ENCODE measurements around the gene TMEM272.

TMEM272 gene

DNA sequence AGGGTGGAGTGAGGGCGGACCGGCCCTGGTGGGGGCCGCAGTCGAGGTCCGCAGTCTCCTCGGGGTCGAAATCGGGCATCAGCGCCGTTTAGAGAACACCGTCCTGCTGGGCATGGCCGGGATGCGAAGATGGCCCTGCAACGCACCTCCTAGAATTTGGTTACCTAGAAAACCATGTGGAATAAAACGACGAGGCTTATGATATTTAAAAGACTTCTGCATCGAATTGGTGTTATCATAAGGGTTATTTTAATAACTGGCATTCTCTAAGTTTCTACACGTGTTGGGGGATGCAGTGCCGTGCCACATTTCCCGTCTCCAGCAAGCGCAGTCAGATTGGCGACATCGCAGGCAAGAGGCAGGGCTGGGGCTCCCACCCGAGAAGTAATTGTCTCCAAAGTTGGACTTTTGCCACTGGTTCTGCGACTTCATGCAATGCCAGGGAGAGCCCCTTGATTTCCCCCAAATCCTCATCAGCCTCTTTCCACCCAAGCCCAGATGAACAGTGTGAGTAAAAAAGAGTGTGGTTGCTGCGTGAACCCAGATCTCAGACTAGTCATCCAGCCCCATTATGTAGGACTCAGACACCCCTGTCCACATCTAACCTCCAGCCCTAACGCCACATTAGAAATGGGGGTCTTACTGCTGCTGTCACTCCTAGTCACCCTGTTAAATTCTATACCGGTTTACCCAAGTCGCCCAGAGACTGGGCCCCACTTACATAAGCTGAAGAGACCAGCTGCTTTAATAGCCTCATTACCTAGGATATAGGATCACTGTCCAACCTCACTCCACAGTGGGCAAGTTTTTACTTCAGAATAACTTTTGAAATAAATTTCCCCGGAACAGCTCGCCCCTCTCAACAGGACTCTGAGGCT, 40.4 kb downstream of the TMEM272 start:
- no peak for DNase-seq (ENCODE audit: low read depth)

GRCh38 chr13:51803422-51804294, 41.3 kb downstream of the TMEM272 start, which contains the start of gene DHRS12:
Gene DHRS12, minus strand, starts transcription at chr13:51804163. Its CDS starts 4,504 bp downstream, at chr13:51799659.
- peak; percentile 79 for DNase-seq (ENCODE audit: low read depth)

GRCh38 chr13:51802631-51803418, 42.2 kb downstream of the TMEM272 start:
- no peak for DNase-seq (ENCODE audit: low read depth)

GRCh38 chr13:51801631-51802099, 43.3 kb downstream of the TMEM272 start:
- DNase-seq (ENCODE audit: low read depth): no peak

DNA sequence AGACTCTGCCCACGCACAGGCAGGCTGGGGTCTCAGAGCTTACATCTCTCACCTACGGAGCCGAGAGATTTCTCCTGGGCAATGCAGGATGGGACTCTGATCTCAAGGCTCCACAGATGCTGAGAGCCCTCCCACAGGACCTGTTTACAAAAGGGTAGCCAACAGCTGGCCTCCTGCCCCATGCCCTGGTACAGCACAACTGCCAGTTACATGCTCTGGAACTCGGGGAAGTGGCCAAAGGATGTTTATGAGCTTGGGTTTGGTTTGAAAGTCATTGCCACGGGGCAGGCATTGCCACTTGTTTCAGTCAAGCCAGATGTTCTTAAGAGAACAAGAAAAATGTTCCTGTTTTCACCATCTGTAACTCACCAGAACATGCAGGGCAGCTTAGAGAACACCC, 44.5 kb downstream of the TMEM272 start:
- DNase-seq (ENCODE audit: low read depth): no peak

GRCh38 chr13:51799261-51799660, 45.7 kb downstream of the TMEM272 start:
- no peak for DNase-seq (ENCODE audit: low read depth)

DNA sequence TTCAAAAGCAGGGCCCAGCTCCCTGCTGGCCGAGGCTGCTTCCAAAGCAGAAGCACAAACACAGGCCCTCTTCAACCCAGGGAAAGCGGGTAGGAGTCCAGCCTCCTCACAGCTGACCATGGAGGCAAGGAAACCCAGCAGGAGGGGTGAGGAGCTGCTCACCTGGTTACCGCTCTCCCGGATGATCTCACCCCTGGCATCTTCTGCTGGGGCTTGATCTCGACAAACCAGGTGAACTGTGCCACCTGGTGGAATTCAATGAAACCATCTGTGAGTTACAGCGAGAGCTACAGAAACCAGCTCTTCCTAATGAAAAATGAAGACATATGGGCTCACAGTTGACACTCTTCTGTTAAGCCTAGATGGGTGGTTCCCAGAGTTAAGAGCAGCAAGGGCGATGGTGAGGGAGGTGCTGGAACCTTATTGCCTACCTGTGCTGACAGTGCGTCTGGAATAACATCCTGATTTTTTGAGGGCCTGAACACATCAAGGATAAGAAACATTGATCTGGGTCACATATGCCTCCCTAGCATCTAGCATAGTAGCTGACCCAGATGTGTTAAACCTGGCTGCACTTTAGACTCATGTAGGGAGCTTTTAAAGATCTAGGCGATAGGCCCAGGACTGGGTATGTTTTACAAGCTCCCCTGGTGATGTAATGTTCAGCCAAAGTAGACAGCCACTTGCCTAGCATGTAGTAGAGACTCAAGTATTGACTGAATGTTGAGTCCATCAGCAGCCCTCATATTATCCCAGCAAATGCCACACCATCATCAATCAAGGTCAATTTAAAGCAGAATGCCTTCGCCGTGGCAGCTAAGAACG, 47.1 kb downstream of the TMEM272 start:
- DNase-seq (ENCODE audit: low read depth): peak; percentile 63

- DNase-seq (ENCODE audit: low read depth): no peak
Measured at GRCh38 chr13:51796546-51796945, 48.4 kb downstream of the TMEM272 start.

DNA sequence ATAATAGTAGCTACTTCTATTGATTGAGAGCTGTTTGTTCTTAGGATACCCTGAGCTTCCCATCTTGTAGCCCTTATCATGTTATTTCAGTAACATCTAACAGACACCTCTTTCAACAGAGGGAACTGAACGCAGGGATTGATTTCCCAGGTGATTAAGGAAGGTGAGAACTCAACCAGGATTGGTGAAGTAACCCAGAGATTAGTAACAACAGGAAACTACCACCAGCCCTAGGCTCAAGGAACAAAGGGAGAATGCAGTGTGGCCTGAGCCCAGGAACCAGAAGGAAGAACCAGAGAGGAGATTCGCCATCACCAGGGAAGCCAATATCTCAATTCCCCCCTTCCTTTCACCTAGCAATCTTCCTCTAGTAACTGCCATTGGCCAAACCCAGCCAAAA, 49.6 kb downstream of the TMEM272 start:
- no peak for DNase-seq (ENCODE audit: low read depth)

- no peak for DNase-seq (ENCODE audit: low read depth)
Measured at GRCh38 chr13:51794964-51795363, 50.0 kb downstream of the TMEM272 start.

DNA sequence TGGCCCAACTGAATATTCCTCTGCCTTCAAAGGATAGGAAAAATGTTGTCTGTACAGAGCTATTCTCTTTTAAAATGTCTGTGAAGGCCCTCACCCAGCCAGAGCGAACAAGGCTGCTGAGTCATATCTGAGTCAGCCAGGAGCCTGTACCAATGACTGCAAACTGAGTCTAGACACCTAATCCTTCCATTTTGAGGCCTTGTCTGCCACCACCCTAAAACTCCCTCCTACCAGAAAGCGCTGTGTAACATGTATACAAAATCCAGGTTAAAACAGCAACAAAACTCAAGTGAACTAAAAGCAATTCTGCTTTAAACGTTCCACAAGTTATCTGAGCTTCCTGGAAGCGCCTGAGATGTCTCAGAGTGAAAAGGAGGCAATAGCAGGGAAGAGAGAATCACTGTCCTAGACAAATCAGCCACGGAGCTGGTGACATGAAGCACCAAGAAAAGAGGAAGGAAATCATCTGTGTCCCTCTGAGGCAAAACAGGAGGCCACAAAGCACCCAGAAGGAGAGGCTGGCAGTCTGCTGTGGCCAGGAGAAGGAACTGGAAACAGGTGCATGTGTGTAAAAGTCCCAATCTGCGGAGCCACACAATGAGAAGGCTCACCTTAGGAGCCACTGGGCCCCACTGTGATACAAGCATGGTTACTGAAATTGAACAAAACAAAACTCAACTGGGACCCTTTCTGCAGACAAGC, 51.3 kb downstream of the TMEM272 start:
- peak; percentile 95 for DNase-seq (ENCODE audit: low read depth)

DNA sequence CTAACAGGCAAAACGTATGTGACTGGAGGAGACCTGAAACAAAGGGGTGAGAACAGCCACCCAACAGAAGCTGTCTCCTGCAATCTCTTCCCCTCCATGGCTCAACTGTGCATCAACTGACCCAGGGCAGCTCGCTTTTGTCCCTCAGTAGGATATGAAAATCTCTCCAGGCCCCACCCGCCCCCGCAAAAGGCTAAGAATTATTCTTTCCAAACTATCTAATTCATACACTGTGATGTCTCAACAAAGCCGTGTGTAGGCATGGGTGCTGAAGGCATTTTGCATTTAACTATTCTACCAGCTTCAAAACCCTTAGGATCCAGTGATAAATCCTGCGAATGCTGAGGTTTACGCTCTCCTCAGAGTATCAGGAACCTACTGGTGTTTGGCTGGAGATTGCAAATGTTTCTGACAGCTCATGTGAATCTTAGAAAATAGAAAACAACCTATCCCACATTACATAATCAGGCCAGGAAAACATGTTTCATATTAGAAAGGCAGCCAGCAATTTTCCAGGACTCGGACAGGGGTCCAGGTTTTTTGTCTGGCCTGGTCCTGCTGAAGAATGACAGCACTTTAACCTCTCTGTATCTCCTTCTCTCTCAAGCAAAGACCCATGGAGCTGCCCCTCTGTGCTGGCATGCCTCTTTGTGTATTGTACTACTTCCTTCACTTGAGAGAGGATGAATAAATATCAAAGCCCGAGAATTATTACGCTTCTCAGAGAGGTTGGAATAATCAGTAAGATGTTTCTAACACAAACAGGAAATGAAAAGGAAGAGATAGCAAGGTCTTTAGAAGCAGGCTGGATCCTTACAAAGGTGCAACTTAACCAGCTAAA, 58.3 kb downstream of the TMEM272 start:
- no peak for DNase-seq (ENCODE audit: low read depth)

DNA sequence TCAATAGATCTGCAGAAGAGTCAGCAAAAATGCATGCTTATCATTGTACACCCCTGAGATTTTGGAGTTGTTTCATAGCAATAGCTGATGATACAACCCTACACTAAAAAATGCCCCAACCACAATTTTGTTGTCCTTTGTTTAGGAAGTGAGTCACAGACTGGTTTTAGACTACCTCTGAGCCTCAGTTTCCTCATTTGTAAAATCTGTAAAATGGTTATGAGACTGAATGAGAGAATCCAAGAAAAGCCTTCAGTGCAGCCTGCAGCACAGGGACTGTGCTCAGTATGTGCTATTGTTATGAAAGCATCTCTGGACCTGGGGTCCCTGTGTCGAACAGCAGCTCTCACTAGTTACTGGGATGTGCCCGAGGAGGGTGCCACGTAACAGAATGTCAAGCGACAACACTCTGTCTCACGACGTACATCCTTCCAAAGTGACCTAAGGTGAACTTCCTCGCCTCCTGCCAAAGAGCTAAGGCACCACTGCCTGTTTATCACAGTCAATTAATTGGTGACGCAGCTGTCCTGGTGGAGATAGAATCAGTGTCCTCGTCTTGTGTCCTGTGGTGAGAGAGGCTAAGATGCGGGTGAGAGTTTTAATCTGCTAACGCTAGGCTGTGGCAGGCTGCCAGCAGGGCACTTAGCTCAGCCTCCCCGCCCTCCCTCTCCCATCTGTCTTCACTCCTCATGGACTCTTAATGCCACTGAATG, 59.1 kb downstream of the TMEM272 start:
- no peak for DNase-seq (ENCODE audit: low read depth)

DNA sequence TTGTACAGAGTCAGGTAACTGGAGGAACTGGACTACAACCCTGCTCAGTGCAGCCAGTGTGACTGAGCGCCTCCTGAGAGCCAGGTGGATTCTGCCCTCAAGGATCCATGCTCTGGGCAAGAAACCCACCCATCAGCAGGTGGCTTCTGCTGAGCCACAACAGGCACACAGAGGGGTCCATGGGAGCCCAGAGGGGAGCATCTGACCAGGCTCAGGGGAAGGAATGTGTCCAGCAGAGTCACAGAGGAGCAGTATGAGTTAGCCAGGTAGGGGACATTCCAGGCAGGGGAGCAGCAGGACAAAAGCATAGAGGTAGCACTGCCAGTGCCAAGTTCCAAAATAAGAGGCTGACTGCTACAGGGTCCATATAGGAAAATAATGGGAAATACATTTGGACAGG, 60.9 kb downstream of the TMEM272 start:
- no peak for DNase-seq (ENCODE audit: low read depth)

GRCh38 chr13:51783428-51784094, 61.4 kb downstream of the TMEM272 start:
- no peak for DNase-seq (ENCODE audit: low read depth)

GRCh38 chr13:51782026-51782710, 62.8 kb downstream of the TMEM272 start:
- no peak for DNase-seq (ENCODE audit: low read depth)

DNA sequence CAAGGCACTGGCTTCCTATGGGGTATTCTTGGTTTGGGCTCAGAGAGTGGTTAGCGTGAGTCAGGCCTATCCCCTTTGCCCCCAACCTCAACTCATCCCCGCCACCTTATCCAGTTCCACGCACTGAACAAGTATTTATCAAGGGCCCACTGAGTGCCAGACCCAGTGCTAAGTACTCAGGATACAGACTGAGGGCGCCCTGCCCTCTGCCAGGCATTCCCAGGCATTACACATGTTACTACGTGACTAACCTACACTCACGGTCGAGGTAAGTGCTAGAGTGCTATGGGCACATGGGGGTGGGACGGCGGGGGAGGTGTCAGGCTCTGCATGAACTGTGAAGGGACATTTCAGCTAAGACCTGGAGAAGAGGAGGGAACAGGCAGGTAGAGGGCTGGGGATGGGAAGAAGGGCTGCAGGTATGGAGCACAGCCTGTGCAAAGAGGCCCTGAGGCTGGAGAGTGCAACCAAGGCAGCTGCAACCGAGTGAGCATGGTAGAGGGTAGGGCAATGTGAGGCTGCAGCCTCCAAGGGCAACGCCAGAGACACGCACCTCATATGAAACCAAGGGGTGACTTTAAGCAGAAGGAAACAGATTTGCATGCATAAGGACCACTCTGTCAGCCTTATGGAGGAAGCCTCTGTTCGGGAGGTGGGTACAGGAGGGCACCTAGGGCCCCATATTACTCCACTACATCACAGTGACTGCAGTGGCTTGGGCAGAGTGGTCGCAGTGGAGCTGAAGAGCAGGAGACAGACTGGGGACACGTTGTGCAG, 63.5 kb downstream of the TMEM272 start:
- peak; percentile 50 for DNase-seq (ENCODE audit: low read depth)

All from iris pigment epithelial cell (primary cell).